Astrocyte (in vitro differentiated cells and primary cell): ENCODE results near the gene PLPP4.

Source experiments
- EZH2 ChIP-seq: IDR thresholded peaks from 2 replicates; pipeline ENCODE4 v1.6.1; 2012; ENCODE audit warnings: mild to moderate bottlenecking, low read length, inconsistent platforms; ENCODE audit not compliant: insufficient read depth
- TF ChIP-seq, protein P1 (sequence below): IDR thresholded peaks from 2 replicates; pipeline ENCODE4 v1.5.1; 2011; ENCODE audit warnings: low read depth, mild to moderate bottlenecking, inconsistent platforms, low read length, moderate library complexity; ENCODE audit not compliant: insufficient read depth

DNA sequence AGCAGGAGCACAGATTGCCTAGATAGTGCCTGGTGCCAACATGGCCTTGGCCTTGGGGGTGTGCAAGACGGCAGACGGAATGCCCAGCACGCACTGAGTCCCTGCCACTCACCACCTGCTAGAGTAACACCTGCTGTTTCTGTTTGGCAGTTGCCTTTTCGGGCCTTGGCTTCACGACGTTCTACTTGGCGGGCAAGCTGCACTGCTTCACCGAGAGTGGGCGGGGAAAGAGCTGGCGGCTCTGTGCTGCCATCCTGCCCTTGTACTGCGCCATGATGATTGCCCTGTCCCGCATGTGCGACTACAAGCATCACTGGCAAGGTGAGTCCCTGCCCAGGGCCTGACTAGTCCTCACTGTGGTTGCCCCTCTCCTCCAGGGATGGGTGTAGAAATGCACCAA, 118.0 kb downstream of the PLPP4 start:
- TF ChIP-seq, protein P1, sequence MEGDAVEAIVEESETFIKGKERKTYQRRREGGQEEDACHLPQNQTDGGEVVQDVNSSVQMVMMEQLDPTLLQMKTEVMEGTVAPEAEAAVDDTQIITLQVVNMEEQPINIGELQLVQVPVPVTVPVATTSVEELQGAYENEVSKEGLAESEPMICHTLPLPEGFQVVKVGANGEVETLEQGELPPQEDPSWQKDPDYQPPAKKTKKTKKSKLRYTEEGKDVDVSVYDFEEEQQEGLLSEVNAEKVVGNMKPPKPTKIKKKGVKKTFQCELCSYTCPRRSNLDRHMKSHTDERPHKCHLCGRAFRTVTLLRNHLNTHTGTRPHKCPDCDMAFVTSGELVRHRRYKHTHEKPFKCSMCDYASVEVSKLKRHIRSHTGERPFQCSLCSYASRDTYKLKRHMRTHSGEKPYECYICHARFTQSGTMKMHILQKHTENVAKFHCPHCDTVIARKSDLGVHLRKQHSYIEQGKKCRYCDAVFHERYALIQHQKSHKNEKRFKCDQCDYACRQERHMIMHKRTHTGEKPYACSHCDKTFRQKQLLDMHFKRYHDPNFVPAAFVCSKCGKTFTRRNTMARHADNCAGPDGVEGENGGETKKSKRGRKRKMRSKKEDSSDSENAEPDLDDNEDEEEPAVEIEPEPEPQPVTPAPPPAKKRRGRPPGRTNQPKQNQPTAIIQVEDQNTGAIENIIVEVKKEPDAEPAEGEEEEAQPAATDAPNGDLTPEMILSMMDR = no peak
- no peak for TF ChIP-seq EZH2
